COLO668 (cell line): Measurements from ENCODE around the gene WDR1.

Source experiments
- DNase-seq: peaks from one replicate; lab custom pipeline; 2025; ENCODE audit not compliant: unreplicated experiment; lab: John Stamatoyannopoulos, UW

The WDR1 gene, protein sequence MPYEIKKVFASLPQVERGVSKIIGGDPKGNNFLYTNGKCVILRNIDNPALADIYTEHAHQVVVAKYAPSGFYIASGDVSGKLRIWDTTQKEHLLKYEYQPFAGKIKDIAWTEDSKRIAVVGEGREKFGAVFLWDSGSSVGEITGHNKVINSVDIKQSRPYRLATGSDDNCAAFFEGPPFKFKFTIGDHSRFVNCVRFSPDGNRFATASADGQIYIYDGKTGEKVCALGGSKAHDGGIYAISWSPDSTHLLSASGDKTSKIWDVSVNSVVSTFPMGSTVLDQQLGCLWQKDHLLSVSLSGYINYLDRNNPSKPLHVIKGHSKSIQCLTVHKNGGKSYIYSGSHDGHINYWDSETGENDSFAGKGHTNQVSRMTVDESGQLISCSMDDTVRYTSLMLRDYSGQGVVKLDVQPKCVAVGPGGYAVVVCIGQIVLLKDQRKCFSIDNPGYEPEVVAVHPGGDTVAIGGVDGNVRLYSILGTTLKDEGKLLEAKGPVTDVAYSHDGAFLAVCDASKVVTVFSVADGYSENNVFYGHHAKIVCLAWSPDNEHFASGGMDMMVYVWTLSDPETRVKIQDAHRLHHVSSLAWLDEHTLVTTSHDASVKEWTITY

DNA sequence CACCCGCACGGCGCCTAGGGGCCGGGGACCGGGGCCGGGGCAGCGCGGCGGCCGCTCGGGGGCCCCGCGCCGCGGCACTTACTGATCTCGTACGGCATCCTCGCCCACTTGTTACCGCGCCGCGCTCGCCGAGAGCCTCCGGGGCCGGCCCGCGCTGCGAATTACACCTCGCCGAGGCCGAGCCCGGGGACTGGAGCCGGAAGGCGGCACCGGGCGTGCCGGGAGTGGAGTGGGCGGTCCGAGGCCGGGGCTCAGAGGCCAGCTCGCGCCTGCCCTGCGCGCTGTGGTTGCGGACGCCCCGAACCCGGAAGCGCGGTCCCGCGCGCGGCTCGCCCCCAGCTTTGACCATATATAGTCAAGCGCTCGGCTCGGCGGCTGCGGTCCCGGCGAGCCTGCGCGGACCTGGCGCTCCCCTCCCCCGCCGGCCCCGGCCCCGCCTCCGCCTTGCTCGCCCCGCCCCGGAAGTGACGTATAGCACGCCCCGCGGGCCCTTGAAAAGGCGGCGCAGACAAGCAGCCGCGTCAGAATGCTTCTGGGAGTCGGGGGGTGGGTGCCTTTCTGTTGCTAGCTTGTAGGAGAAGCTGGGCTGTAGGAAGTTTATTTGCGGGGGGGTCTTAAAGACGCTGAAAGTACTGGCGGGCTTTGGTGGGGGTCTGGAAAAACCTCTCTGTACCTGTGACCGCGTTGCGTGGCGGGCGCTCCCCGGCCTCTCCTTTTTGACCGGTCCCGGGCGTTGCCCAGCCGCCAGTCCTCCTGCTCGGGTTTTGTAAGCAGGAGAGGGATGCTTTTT is at the start of gene WDR1:
WDR1 (minus strand) TSS at position 231 of the 790 bp plus-strand sequence; CDS start at position 98, 133 bp downstream.
- peak; percentile 97 for DNase-seq

DNA sequence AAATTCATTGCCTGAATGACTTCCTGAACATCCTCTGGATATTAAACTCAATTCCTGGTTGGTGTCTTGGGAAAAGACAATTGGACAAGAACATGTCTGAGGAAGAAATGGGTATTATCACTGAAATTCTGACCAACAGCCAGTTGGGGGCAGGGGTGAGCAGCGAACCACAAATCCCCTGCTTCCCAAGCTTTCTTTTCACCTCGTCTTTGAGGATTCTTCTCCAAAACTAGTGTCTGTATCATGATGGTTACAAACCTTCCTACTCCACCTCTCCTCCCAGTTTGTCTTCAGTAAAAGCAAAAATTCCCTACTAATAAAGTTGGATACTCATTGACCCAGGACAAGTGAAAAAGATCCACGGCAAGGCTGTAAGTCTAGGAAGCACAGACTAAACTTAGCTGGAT is 48.3 kb upstream of the WDR1 start:
- peak; percentile 37 for DNase-seq

DNA sequence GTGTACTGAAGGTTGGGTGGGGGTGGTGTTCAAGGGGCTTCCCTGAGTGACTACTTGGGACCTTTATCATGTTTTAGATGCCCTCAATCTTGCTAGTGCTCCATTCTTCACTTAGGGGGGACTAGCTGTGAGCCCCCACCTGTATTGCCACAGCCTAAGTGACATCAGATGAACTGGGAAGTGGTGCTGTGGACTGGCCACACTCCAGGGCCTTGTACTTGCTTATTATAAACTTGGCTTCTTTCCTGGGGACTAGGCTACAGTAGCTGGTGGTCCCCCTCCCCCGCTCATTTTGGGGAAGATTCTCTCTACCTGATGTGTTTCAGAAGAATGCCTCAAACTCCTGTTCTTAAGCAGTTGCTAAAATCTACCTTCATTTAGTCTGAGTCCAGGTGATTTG is 46.7 kb upstream of the WDR1 start:
- no peak for DNase-seq

DNA sequence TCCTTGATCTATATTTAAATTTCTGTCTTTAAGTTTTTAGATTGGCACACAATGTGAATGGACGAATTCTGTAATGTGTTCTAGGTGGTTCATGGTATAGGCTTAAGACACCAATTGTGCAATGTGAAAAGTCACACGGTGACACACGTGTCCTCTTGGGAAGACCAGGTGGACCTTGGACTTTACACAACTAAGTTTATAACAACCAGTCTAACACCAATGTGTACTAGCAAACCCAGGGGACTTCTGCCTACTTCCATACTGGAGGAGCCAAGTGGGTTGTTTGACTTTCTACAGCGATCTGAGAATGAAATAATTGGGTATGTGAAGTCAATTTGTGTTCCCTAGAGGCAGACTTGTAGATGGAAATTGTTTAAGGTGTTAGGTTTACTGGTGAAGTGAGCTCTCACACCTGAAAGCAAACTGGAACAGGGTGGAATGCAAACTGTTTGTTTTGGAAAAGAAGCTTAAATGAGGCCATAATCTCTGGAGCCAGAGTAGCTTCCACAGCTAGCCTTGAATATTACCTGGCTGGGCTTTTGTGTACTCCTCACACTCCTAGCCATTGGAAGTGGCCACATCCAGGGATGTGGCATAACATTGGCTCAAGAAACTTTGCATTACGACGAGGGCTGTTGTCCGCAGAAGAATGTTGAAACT is 45.9 kb upstream of the WDR1 start:
- no peak for DNase-seq

DNA sequence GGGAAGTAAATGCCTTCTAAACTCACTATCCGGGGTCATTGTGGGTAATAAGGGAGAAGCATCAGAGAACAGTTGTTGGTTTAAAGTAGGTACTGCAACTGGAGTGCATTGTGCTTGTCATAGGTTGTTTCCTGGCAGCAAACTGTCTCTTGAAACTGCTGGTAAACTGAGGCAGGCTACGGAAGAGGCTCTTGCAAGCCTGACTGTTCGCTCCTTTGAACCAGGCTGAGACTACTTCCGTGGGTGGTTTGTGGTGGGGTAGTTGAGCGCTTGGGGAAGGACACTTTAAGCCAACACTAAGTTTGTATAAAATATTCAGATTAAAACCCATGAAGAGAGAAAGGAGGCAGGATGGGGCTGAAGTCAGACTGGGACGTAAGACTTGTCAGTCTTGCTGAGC is 45.2 kb upstream of the WDR1 start:
- no peak for DNase-seq

DNA sequence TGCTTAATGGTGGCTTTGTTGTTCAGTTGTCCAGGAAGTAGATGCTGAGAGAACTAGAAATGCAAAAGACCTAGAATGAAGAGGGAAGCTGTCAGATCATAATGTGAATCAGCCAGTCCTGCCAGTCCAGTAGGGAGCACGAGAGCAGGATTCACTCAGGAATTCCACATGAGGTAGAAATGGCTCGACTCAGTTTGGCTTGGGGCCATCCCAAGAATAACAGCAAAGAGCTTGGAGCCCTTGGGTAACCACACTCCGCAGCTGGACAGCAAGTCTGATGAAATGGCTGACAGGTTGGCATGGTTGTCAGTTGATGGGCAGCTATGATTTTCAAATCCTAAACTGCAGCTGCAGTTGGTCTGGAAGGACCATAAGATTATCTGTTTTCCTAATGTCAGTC is 44.5 kb upstream of the WDR1 start:
- DNase-seq: no peak

DNA sequence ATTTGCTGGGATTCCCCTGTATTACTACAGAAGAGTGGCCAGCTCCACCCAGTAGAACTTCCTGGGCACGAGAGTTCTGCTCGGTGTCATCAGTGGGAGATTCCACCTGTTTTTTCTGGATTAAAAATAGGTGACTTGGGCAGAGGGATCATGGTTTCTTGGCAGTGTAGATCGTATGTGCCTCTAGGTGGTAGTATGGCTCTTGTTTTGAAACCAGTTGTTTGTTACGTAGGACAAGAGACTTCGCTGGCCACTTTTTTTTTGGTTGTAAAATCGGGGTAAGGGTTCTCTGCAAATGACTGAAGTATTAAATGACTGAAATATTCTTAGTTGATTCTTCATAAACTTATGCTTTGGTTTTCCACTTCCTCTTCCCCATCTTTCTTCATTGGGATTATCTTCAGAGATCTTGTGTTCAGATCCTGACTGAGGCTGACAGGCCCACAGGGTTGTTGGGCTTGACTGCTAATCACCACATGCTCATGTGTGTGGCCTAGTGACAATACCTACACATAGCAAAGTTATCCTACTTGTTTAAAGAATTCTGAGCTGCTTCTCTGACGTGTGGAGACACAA is 43.8 kb upstream of the WDR1 start:
- no peak for DNase-seq

DNA sequence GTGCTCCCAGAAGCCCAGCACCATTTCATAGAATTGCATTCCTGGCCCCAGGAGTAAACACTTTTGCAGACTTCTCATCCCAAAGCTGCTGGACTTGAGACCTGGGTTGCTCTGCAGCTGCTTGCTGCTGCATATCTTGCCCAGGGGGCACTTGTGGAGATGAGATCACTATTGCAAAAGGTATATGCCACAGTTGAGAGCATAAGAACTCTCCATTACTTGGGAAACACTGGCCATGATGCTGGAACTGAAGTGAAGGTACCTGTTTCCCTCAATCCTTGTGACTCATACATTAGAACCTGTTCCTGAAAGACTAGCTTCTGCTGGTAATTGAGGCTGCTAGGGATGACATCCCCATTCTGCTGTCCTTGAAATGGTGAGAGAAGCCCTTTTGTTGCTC is 43.1 kb upstream of the WDR1 start:
- no peak for DNase-seq

DNA sequence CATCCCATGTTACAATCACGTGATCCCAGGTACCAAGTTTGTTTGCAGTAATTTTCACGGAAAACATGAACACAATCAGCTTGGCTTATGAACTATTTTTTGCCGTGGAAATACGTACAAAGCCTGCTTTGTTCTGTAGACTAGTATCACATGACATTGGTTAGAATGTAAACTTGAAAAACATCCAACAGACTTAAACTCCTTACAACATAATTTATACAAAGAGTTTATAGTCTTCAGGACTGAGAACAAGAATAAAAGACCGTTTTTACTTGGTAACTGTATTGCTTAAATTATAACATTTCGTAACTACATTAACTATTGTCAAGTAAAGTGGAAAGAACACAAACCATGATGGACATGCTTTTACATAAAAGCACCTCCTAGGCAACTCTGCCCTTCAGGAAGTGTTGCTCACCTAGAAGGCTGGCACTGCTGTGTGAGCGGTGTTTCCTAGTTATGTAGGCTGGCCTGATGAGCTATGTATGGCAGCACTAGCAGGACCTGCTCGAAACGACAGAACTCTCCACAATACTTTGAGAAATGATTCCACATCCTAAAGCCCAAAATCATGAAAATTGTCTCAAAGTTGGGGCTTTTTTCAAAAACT is 41.8 kb upstream of the WDR1 start:
- no peak for DNase-seq

DNA sequence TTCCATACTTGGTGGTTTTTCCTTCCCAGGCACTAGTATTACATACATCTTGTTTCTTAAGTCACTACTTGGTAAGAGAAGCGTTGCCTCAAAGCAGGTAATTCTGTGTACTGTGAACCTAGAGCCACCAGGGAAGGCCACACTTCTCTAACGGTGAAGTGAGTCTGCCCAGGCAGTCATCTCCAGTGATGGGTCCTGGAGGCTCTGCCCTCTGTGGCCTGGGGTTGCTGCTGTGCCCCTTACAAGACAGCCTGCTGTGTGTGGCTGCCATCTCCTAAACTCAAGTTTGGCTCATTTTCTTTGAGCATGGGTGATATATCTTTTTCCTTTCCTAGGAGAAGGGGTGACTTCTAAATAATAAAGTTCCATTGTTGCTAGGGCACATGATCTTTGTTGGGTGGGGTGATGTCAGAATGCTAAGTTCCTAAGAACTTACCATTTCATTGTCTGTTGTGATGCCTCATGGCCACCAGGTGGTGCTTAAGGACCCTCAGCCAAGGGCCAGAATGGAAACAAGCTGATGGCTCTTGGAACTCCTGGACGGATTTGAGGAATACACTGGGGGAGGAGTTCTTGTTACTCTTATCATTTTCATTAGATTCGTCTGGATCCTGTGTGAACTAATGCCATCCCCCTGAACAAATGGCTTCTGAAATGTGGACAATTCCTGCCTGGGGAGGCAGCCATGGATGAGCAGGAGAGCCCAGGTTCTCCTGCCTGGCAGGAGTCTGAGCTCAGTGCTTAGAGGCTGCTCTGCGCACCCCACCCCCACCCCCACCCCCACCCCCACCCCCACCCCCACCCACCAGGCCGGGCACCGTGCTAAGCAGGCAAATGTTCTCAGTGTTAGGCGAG is 41.1 kb upstream of the WDR1 start:
- peak; percentile 40 for DNase-seq

DNA sequence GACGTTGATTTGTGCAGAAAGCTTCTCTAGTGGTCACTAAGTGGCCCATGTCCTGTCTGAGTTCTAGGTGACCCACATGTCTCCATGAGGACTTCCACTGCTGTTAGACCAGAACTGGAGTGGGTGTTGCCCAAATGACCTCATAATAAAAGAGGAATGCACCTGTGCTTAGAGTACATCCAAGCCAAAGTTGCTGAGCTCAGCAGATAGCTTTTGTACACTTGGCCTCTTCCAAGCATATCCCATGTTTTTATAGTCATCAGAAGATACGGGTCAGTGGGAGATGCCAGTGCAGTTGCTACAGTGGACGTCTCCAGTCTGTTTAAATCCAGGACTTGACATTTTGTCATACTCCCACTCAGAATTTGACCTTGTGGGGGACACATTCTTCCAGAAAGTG is 37.6 kb upstream of the WDR1 start:
- DNase-seq: no peak

DNA sequence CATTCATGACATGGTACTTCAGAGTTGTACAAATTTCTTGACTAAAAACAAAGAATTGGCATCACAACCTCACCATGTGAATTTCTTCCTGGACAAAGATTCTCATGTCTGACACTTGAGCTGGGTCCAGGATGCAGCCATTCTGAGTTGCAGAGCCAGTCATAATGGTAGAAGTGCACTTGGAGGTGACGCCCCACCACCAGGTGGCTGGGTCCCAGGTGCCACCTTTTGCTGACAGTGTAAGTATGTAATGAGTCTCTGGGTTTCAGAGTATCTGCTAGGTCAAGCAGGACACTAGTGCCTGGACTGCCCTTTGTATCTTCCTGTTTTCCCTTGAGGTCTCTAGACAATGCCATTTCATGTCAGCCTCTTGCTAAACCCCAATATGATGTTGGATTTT is 36.6 kb upstream of the WDR1 start:
- DNase-seq: no peak

DNA sequence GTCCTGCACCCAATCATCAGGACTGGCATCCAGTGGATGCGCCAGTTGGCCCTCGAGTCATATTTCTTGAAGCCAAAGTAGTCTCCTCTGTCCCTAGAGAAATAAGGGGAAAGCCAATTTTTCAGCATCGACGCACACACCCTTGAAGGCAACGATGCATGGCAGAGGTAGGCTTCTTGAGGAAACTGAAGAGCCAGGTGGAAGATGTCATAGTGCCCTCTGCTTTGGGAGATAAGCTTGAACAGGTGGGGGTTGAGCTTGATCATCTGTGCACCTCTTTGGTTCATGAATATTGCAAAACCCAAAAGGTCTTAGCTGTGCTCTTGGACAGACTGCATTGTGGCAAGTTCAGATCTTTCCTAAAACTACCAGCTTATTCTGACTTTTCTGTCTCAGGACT is 34.6 kb upstream of the WDR1 start:
- DNase-seq: no peak

DNA sequence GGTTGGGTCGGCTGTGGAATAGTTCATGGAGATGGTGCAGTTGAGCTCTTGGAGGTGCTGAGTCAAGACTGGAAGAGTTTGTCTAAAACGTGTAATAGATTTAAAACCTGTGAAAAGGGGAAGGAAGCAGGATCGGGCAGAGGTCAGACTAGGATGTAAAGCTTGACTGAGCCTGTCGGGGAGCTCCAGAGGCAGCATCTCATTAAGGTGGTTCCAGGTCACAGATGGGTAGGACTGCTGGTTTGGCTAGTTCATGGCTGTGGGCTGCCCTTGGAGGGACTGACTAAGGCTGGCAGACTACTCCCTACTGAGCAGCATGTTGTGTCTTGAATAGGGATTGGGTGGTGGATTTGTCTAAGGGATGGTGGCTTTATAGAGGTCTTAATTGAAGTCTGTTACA is 28.4 kb upstream of the WDR1 start:
- no peak for DNase-seq

DNA sequence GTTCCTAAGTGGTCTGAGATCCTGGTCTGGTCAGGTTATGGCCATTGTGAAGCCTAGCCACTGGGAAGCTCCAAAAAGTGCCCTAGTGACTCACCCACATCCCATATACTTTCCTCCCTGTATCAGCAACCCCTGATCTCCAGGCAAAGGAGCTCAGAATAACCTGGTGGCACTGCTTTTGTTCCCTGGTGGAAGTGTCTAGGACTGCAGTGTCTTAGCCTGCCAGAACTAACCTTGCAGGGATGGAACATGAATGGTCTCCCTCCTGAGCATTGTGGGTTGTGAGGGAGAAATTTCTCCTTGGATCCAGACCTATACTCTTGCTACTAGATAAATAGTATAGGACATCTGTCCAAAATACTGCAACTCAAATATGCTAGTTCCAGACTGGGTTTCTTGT is 27.9 kb upstream of the WDR1 start:
- no peak for DNase-seq

DNA sequence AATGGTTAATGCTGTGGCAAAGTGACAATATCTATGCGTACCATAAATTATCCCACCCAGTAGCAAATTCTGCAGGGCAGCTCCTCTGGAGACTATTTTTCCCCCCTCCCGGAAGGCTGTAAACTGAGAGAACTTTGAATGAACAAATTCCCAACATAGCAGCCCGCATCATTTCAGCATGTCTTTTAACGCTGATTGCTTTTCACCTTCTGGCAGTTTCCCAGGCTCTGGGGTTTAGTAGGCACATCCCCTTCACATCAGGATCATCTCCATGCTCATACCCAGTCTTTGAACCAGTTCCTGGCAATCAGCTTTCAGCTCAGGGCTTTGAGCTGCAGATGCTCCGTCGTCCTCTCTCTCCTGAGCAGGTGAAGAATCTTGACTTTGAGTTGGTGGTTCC is 26.6 kb upstream of the WDR1 start:
- DNase-seq: no peak

DNA sequence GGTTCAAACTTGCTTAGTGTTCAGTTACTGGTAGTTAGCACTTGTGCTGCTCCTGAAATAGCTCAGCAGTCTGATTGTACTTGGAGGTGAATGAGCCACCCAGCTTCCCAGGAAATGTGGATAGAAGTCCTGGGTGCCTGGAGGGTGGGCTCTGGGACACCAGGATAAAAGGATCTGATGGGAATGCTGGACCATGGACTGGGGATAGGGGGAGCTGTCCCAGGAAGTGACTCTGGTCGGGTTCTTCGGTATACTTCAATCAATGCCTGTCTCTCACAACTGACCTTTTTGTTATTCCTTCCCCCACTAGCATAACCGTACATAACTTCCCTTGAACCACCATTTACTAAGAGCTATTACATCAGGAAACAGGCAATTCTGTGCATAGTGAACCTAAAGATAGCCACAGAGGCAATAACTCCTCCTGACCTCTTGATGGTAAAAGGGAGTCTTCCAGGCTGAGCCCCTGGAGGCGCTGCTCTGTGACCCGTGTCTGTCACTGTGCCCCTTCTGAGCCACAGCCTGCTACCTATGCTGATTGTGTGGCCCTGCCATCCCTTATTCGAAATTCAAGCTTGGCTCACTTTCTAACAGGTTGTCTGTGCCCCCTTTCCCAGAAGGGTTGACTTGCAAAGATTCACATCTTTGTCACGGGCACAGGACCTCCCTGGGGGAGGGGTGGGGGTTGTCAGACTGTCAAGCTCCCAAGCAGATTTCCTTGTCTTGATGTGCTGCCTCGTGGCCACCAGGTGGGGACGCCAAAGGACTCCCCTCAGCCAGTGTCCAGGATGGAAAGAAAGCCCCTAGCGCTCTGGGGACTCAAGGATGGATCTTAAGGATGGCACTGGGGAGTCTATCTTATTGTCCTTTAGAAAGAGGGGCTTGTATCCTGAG is 24.5 kb upstream of the WDR1 start:
- DNase-seq: no peak

DNA sequence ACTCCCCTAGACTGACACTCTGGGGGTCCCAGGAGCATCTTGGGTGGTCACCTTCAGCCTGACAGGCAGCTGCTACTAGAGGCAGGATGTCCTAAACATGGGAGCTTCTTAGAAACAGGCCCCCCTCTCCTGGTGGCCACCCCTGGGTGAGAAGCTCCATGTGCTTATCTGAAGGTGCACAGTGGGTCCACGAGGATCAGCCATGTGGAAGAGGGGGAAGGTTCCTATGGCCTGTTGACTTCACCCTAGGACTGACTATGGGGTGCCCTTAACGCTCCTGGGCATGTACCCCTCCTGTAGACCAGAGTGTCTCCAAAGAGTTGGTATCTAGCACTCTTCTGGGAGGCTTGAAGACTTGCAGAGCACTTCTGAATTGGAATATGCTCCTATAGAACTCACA is 22.9 kb upstream of the WDR1 start:
- no peak for DNase-seq

DNA sequence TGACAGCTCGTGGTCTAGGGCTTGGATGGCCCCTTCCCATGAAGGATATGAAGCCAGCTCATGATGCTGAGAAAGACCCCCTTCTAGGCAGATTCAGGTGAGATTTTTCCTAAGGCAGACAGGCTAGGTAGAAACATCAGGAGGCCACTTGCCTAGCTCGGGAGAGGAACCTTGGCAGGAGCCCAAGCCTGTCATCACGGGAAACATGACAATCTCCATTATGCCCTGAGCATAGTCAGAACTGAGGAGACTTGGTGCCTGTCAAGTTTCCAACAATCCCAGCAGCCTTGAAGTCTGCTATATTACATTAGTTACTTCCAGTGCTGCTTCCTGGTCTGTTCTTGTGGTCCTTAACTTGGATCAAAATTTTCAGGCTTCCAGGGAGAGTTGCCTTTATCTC is 18.7 kb upstream of the WDR1 start:
- DNase-seq: no peak
